Stomach smooth muscle (tissue), 2 donors: ENCODE results near the gene HLA-E.
"Not testable (repeated sequence)": the region's sequence is repeated elsewhere in the genome, so short reads cannot be mapped to it uniquely, and the experiment has no call there.

ENCODE experiments used
- H3K27ac ChIP-seq: one replicate; pipeline ENCODE4 v1.7.0; 2013; ENCODE audit warnings: mild to moderate bottlenecking, low read length, inconsistent platforms
- H3K27me3 ChIP-seq, 2 donors: one replicate each; pipeline ENCODE4 v1.7.0; 2013; ENCODE audit warnings: low read length in 2 of 2; ENCODE audit not compliant: insufficient read depth in 2 of 2, control insufficient read depth in 1 of 2
- H3K36me3 ChIP-seq, 2 donors: one replicate each; pipeline ENCODE4 v1.7.0; 2013; ENCODE audit warnings: low read length in 2 of 2; ENCODE audit not compliant: control insufficient read depth in 2 of 2, insufficient read depth in 2 of 2
- H3K4me1 ChIP-seq: one replicate; pipeline ENCODE4 v1.7.0; 2013; ENCODE audit warnings: low read length; ENCODE audit not compliant: control insufficient read depth, insufficient read depth
- H3K4me3 ChIP-seq, 2 donors: one replicate each; pipeline ENCODE4 v1.7.0; 2013; ENCODE audit warnings: low read length in 2 of 2
- H3K9ac ChIP-seq, 2 donors: one replicate each; pipeline ENCODE4 v1.7.0; 2013; ENCODE audit warnings: low read length in 2 of 2, mild to moderate bottlenecking in 1 of 2
- H3K9me3 ChIP-seq, 2 donors: one replicate each; pipeline ENCODE4 v1.7.0; 2013; ENCODE audit warnings: low read length in 2 of 2; ENCODE audit not compliant: control insufficient read depth in 2 of 2
- donor health status: healthy.
- donor health status: Pancreatic carcinoma.

HLA-E gene

GRCh38 chr6:30481211-30481964, 7.9 kb upstream of the HLA-E start:
- Histone ChIP-seq H3K36me3 (no peaks in the 10 kb centered on the region), H3K4me3 (no peak overlapping the region), H3K9ac (no peak overlapping the region), H3K9me3 (no peaks in the 10 kb centered on the region), H3K27ac (no peak overlapping the region), H3K4me1 (no peaks in the 10 kb centered on the region), H3K27me3 (peaks cover 24 to 43% of the 10 kb centered on the region in 2 donors)

GRCh38 chr6:30481965-30482644, 7.2 kb upstream of the HLA-E start:
- Histone ChIP-seq H3K27me3 (peaks cover 24 to 37% of the 10 kb centered on the region in 2 donors), H3K4me3 (peak overlapping the region in 1 of 2 donors; percentile 44)
- not testable (repeated sequence) for H3K9ac ChIP-seq

GRCh38 chr6:30483677-30484279, 5.5 kb upstream of the HLA-E start:
- H3K9me3 ChIP-seq: no peaks in the 10 kb centered on the region
- H3K4me1 ChIP-seq: no peaks in the 10 kb centered on the region
- peaks cover 24 to 30% of the 10 kb centered on the region in 2 donors for H3K27me3 ChIP-seq
- H3K27ac ChIP-seq: no peak overlapping the region
- no peak overlapping the region for H3K9ac ChIP-seq
- no peak overlapping the region for H3K4me3 ChIP-seq
- H3K36me3 ChIP-seq: no peaks in the 10 kb centered on the region

More at GRCh38 chr6:30481965-30482644, 7.2 kb upstream of the HLA-E start:
- H3K27ac ChIP-seq, H3K4me1 ChIP-seq, H3K36me3 ChIP-seq, H3K9me3 ChIP-seq: not testable (repeated sequence)

DNA sequence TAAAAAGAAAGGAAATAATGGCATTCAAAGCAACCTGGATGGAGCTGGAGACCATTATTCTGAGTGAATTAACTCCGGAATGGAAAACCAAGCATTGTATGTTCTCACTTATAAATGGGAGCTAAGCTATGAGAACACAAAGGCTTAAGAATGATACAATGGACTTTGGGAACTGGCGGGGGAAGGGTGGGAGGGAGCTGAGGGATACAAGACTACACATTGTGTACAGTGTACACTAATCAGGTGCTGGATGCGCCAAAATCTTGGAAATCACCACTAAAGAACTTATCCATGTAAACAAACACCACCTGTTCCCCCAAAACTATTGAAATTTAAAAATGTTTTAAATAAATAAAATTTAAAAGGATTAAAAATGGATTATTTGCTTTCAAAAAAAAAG, 4.1 kb upstream of the HLA-E start:
- H3K36me3 ChIP-seq: no peaks in the 10 kb centered on the region
- H3K27me3 ChIP-seq: peaks cover 20 to 23% of the 10 kb centered on the region in 2 donors
- no peak overlapping the region for H3K9ac ChIP-seq
- no peak overlapping the region for H3K27ac ChIP-seq
- H3K9me3 ChIP-seq: no peaks in the 10 kb centered on the region
- H3K4me3 ChIP-seq: no peak overlapping the region
- peaks cover 2% of the 10 kb centered on the region for H3K4me1 ChIP-seq

- H3K27me3 ChIP-seq: peaks cover 0 to 5% of the 10 kb centered on the region in 2 donors
- no peaks in the 10 kb centered on the region for H3K9me3 ChIP-seq
- peaks cover 15% of the 10 kb centered on the region for H3K4me1 ChIP-seq
- peaks cover 13 to 15% of the 10 kb centered on the region in 2 donors for H3K36me3 ChIP-seq
- H3K27ac ChIP-seq: no peak overlapping the region
- H3K9ac ChIP-seq: no peak overlapping the region
- no peak overlapping the region for H3K4me3 ChIP-seq
These were observed 1.4 kb upstream of the HLA-E start for GRCh38 chr6:30487926-30488325.

- peak overlapping the region in 1 of 2 donors; percentile 93 for H3K4me3 ChIP-seq
- not testable (repeated sequence) for H3K9me3 ChIP-seq, H3K9ac ChIP-seq, H3K27me3 ChIP-seq
- H3K27ac ChIP-seq: peak overlapping the region; percentile 94
- peaks cover 13 to 16% of the 10 kb centered on the region in 2 donors for H3K36me3 ChIP-seq
- peaks cover 15% of the 10 kb centered on the region for H3K4me1 ChIP-seq
These were observed 620 bp upstream of the HLA-E start for GRCh38 chr6:30488697-30489080.

GRCh38 chr6:30490026-30490876, 942 bp downstream of the HLA-E start:
- Histone ChIP-seq H3K27ac (peak overlapping the region; percentile 94), H3K4me3 (peak overlapping the region; percentile 93 to 96), H3K9ac (peak overlapping the region; percentile 90 to 99), H3K27me3 (peaks cover 0 to 3% of the 10 kb centered on the region in 2 donors), H3K36me3 (peaks cover 16 to 17% of the 10 kb centered on the region in 2 donors), H3K9me3 (no peaks in the 10 kb centered on the region), H3K4me1 (peaks cover 15% of the 10 kb centered on the region)

DNA sequence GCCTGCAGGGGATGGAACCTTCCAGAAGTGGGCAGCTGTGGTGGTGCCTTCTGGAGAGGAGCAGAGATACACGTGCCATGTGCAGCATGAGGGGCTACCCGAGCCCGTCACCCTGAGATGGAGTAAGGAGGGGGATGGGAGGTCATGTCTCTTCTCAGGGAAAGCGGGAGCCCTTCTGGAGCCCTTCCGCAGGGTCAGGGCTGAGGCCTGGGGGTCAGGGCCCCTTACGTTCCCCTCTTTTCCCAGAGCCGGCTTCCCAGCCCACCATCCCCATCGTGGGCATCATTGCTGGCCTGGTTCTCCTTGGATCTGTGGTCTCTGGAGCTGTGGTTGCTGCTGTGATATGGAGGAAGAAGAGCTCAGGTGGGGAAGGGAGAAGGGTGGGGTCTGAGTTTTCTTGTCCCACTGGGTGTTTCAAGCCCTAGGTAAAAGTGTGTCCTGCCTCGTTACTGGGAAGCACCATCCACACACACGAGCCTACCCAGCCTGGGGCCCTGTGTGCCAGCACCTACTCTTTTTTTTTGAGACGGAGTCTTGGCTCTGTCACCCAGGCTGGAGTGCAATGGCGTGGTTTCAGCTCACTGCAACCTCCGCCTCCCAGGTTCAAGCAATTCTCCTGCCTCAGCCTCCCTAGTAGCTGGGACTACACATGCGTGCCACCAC, 2.1 kb downstream of the HLA-E start:
- H3K9me3 ChIP-seq, H3K9ac ChIP-seq, H3K27ac ChIP-seq, H3K27me3 ChIP-seq: not testable (repeated sequence)
- Histone ChIP-seq H3K4me1 (peaks cover 15% of the 10 kb centered on the region), H3K4me3 (peak overlapping the region; percentile 93 to 96), H3K36me3 (peaks cover 16 to 17% of the 10 kb centered on the region in 2 donors)

DNA sequence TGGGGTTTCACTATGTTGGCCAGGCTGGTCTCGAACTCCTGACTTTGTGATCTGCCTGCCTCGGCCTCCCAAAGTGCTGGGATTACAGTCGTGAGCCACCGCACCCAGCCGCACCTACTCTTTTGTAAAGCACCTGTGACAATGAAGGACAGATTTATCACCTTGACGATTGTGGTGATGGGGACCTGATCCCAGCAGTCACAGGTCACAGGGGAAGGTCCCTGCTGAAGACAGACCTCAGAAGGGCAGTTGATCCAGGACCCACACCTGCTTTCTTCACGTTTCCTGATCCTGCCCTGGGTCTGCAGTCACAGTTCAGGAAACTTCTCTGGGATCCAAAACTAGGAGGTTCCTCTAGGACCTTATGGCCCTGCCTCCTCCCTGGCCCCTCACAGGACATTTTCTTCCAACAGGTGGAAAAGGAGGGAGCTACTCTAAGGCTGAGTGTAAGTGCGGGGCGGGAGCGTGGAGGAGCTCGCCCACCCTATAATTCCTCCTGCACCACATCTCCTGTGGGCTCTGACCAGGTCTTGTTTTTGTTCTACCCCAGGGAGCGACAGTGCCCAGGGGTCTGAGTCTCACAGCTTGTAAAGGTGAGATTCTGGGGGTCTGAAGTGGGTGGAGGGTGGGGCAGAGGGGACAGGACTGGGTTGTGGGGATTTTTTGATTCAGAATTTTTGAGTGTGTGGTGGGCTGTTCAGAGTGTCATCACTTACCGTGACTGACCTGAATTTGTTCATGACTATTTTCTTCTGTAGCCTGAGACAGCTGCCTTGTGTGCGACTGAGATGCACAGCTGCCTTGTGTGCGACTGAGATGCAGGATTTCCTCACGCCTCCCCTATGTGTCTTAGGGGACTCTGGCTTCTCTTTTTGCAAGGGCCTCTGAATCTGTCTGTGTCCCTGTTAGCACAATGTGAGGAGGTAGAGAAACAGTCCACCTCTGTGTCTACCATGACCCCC, 3.0 kb downstream of the HLA-E start:
- Histone ChIP-seq H3K9me3 (no peaks in the 10 kb centered on the region), H3K4me1 (peaks cover 15% of the 10 kb centered on the region), H3K27ac (no peak overlapping the region), H3K27me3 (no peaks in the 10 kb centered on the region), H3K4me3 (peak overlapping the region in 1 of 2 donors; percentile 35), H3K36me3 (peaks cover 16 to 17% of the 10 kb centered on the region in 2 donors), H3K9ac (no peak overlapping the region)
